ENCODE data around the gene SMLR1.

- no peak for TF ChIP-seq POLR2A (IDR thresholded peaks at IDR 0.05)
- TF ChIP-seq, protein P1, sequence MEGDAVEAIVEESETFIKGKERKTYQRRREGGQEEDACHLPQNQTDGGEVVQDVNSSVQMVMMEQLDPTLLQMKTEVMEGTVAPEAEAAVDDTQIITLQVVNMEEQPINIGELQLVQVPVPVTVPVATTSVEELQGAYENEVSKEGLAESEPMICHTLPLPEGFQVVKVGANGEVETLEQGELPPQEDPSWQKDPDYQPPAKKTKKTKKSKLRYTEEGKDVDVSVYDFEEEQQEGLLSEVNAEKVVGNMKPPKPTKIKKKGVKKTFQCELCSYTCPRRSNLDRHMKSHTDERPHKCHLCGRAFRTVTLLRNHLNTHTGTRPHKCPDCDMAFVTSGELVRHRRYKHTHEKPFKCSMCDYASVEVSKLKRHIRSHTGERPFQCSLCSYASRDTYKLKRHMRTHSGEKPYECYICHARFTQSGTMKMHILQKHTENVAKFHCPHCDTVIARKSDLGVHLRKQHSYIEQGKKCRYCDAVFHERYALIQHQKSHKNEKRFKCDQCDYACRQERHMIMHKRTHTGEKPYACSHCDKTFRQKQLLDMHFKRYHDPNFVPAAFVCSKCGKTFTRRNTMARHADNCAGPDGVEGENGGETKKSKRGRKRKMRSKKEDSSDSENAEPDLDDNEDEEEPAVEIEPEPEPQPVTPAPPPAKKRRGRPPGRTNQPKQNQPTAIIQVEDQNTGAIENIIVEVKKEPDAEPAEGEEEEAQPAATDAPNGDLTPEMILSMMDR (IDR thresholded peaks at IDR 0.05), result no peak
Observed at GRCh38 chr6:130822736-130823135, 4.5 kb upstream of the SMLR1 start.

Measured in uterus (tissue), 2 donors.